Bronchial epithelial cell (primary cell): ENCODE measurements around the gene DDIAS. TPM values are rescaled to one million over a fixed set of nuclear protein-coding genes. Genes with fewer than 3 reads are reported as not detected.

ENCODE experiments used
- DNase-seq: peaks from one replicate; pipeline ENCODE4 v3.0.0-alpha.2; 2010; ENCODE audit warnings: low read depth
- FAIRE-seq: peaks from 2 replicates; lab custom pipeline; 2011; peaks lifted over from hg19 to GRCh38; lab: Jason Lieb, UNC
- H3K27me3 ChIP-seq: 2 replicates; pipeline ENCODE4 v1.5.1; 2011; ENCODE audit warnings: low read length; ENCODE audit not compliant: control insufficient read depth, insufficient read depth
- H3K36me3 ChIP-seq: 2 replicates; pipeline ENCODE4 v1.5.1; 2011; ENCODE audit warnings: low read length; ENCODE audit not compliant: control insufficient read depth, insufficient read depth
- H3K4me3 ChIP-seq: 2 replicates; pipeline ENCODE4 v1.5.1; 2011; ENCODE audit warnings: mild to moderate bottlenecking, low read depth, low read length, control low read depth
- CTCF ChIP-seq: IDR thresholded peaks from 2 replicates; pipeline ENCODE4 v1.5.1; 2011; ENCODE audit warnings: mild to moderate bottlenecking, moderate library complexity, low read length, control low read depth, inconsistent platforms; ENCODE audit not compliant: insufficient read depth, severe bottlenecking
- total RNA-seq: library from RNA; depleted of rRNA; stranded (reverse); fragments of >200 nt; gene quantifications from 2 replicates; pipeline ENCODE4 v1.2.1, GENCODE V29; 2014

DDIAS gene
- total RNA-seq, 1 donor from 2014 or later, result under 0.01 TPM

- TF ChIP-seq CTCF, result no peak
- no peak for DNase-seq
- Histone ChIP-seq H3K4me3 (no peak overlapping the region), H3K27me3 (no peaks in the 10 kb centered on the region), H3K36me3 (peaks cover 4% of the 10 kb centered on the region)
- no peak for FAIRE-seq
Observed at GRCh38 chr11:82979824-82980223, 78.3 kb downstream of the DDIAS start.

GRCh38 chr11:82980292-82980691, 78.8 kb downstream of the DDIAS start:
- no peak for FAIRE-seq
- no peak for TF ChIP-seq CTCF

GRCh38 chr11:82980947-82981346, 79.4 kb downstream of the DDIAS start:
- FAIRE-seq (no peak), DNase-seq (no peak)
- no peaks in the 10 kb centered on the region for H3K27me3 ChIP-seq
- TF ChIP-seq CTCF, result no peak
- no peak overlapping the region for H3K4me3 ChIP-seq
- H3K36me3 ChIP-seq, result peaks cover 4% of the 10 kb centered on the region

More at GRCh38 chr11:82980292-82980691, 78.8 kb downstream of the DDIAS start:
- H3K27me3 ChIP-seq, result no peaks in the 10 kb centered on the region
- H3K4me3 ChIP-seq, result no peak overlapping the region
- H3K36me3 ChIP-seq, result peaks cover 4% of the 10 kb centered on the region
- peak; percentile 94 for DNase-seq

- H3K4me3 ChIP-seq, result no peak overlapping the region
- peaks cover 4% of the 10 kb centered on the region for H3K36me3 ChIP-seq
- no peak for TF ChIP-seq CTCF
- no peaks in the 10 kb centered on the region for H3K27me3 ChIP-seq
- DNase-seq, result no peak
- FAIRE-seq, result no peak
Observed at GRCh38 chr11:82981852-82982251, 80.3 kb downstream of the DDIAS start.

Other genes with a start within 250 kb of the DDIAS start
- 1.0 and 1.8 TPM in 2 replicates for gene FAM181B, start 167.9 kb upstream of the DDIAS start, total RNA-seq
- 10.0 and 25.9 TPM in 2 replicates for gene PRCP, start 1.3 kb upstream of the DDIAS start, total RNA-seq
- gene RAB30, start 170.2 kb downstream of the DDIAS start, total RNA-seq, result 3.2 and 3.7 TPM in 2 replicates